ENCODE data around the gene ING4.
"Not testable (repeated sequence)": the region's sequence is repeated elsewhere in the genome, so short reads cannot be mapped to it uniquely, and the experiment has no call there.

ING4 gene

DNA sequence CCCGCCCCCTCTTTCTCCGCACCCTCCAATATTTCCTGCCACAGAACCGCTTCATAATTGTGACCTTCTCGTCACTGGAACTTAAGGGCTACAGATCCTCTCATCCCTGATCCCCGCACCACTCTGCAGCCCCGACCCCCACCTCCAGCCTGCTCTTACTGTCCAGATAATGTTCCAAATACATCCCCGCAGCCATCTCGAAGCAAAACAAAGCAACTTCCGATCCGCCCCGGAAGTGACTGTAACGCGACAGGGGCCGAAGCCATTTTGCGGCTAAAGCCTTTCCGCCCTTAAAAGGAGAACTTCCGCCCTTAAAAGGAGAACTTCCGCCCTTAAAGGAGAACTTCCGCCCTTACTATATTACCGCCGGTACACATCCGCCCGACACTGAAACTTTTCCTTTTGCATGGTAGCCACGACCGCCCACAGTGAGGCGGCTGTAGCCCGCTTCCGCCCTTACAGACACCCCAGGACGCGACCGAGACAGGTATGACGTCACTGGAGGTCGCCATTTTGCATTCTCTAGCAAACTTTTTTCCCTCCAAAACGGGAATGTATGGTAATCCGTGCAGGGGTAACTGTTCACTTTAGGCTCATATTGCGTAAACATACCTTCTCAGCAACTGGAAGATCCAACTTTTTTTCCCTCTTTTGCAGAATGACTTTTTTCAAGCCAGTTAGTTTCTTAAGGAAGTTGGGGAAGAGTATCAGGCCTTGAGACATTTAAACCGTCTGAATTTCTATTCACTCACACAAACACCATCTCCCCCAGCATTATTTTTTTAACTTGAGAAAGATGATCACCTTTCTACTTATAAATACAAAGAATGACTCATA lies at the start of gene ING4:
ING4 (minus strand) TSS at position 214 of the 837 bp plus-strand sequence; CDS start at position 196, 18 bp downstream.
- H3K4me3 ChIP-seq = peak within 1 kb of the TSS; percentile 64 to 83 (median 70)
- H3K27ac ChIP-seq = peak within 1 kb of the TSS; percentile 24 to 84 (median 76)

DNA sequence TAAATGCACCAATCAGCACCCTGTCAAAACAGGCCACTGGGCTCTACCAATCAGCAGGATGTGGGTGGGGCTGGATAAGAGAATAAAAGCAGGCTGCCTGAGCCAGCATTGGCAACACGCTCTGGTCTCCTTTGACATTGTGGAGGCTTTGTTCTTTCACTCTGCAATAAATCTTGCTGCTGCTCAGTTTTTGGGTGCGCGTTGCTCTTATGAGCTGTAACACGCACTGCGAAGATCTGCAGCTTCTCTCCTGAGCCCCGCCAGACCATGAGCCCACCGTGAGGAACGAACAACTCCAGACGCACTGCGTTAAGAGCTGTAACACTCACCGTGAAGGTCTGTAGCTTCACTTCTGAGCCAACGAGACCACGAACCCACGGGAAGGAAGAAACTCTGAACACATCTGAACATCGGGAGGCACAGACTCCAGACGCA lies 46.1 kb upstream of the ING4 start:
- Histone ChIP-seq H3K4me3 (no peak overlapping the region), H3K27ac (no peak overlapping the region)

- not testable (repeated sequence) for H3K4me3 ChIP-seq
These were observed 45.4 kb upstream of the ING4 start for GRCh38 chr12:6708351-6708750.

GRCh38 chr12:6703631-6704030 lies 40.7 kb upstream of the ING4 start:
- Histone ChIP-seq H3K4me3 (no peak overlapping the region), H3K27ac (no peak overlapping the region)

More at GRCh38 chr12:6708351-6708750, 45.4 kb upstream of the ING4 start:
- not testable (repeated sequence) for H3K27ac ChIP-seq

DNA sequence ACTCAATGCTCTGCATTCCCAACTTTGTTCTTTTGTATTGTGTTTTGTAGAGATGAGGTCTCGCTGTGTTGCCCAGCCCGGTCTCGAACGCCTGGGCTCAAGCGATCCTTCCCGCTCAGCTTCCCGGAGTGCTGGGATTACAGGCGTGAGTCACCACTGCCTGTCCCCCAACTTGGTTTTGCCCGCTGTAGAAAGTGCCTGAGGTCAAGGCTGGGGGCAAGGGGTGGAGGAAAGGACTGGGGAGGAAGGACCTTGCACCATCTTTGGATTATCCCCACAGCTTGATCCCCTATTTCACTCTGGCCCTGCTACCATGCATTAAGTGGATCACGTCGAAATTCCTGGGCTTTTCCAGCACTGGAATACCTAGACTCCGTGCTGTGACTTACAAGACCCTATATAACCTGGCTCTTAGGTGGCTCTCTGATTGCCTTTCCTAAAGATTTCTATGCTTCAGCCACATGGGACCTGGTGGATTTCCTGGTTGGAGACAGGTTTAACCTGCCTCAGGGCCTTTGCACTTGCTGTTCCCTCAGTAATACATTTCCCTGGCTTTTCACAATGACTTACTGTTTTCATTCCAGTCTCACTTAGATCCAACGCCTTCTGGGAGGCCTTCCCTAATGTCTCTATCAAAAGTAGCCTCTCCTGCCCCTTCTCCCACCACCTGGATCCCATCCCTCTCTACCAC lies 38.3 kb upstream of the ING4 start:
- no peak overlapping the region for H3K27ac ChIP-seq

GRCh38 chr12:6700646-6701051 lies 37.7 kb upstream of the ING4 start, which contains the start of gene PIANP:
TSS of gene PIANP (minus strand) at chr12:6700815. CDS start at chr12:6698061, 2,754 bp downstream.
- Histone ChIP-seq H3K27ac (no peak within 1 kb of the TSS), H3K4me3 (peak within 1 kb of the TSS; percentile 2 to 35 (median 30))

More for the DNA sequence above, 38.3 kb upstream of the ING4 start:
- H3K4me3 ChIP-seq = peak overlapping the region in 3 of 7 experiments; percentile 30 to 35 (median 34)

DNA sequence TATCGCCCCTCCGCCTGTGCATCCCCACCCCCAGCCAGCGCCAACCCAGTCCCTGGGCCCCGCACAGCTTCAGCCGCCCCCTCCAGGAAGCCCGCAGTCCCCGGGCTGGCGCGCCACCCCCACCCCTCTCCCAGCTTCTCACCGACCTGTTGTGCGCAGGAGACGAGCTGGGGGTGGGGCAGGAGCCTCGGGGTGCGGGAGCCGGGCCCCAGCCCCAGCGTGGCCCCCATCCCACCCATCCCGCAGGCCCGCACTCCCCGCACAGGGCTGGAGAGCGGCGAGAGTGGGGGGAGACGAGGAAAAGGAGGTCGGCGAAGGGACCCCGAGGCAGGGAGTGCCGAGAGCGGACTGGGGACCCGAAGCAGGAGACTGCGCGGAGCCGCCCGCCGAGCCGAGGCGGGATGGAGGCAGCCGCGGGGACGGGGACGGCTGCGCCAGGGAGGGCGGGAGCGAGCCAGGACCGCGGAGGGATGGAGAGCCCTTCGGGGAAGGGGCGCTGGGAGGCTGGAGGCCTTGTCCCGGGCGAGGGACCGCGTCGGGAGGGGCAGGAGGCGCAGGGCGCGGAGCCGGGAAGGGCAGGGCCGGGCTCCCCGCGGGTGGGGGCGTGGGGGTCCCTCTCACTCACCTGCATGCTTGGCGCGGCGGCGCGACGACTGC lies 37.2 kb upstream of the ING4 start:
- peak overlapping the region; percentile 2 to 35 (median 30) for H3K4me3 ChIP-seq
- no peak overlapping the region for H3K27ac ChIP-seq

DNA sequence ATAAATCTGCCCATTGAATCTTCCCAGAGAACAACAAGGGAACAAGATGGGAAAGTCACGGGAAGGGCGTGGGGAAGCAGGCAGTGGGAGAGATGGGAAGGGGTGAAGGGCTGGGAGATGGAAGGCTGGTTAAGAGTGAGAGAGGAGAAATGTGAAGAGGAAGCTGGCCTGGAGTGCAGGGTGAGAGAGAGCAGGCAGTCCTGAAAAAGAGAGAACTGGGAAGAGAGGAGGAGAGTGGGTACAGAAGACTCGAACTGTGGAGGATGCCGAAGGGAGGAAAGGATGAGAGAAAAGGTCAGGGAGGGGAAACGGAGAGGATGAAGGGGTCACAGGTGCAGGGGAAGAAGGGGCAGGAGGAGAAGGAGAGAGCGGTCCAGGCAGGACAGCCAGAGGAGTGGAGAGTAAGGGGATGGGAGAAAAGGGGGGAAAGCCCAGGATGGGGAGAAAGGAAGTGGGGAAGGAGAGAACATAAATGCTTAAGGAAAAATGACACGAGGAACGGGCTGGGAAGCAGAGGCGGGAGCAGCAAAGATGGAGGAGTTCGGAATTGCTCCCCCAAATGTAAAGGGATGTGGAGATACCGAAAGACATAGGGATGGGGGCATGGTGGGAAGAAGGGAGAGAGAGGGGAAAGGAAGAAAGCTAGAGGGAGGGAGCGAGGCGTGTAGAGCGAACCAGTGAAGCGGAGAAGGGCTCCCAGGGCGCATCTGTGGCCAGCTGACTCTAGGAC lies 36.5 kb upstream of the ING4 start:
- peak overlapping the region in 3 of 7 experiments; percentile 30 to 35 (median 34) for H3K4me3 ChIP-seq
- no peak overlapping the region for H3K27ac ChIP-seq

GRCh38 chr12:6698352-6699046 lies 35.6 kb upstream of the ING4 start:
- Histone ChIP-seq H3K4me3 (no peak overlapping the region), H3K27ac (no peak overlapping the region)

DNA sequence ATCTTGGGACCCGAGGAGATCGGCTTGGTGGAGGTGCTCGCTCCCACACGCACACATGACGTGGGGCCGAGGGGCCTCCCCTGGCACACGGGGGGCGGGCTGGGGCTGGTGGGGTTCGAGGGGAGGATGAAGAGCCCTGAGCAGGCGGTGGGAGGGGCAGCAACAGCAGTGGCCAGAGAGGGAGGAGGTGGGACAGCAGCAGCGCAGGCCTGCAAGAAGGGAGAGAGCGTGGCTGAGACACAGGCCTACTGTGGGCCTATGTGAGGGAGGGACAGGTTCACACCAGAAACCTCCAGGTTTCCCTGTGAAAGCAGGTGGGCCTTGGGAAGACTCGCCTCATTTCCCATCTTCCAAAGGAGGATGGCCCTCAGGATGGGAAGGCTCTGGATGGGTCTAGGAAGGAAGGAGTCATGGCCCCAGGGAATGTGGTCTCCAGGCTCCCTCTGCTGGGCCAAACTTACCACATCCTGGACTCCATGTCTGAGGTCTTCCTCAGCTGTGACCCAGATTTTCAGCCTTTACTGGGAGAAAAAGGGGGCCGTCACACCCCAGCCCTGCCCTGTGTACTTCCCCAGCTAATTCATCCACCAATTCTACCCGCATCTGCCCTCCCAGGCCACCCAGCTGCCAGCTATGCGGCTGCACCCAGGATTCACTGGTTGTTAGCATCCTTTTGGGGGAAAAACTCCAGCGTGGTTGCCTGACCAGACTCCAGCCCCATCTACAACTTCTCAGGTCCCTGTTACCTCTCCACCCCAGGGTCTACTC lies 34.8 kb upstream of the ING4 start:
- no peak overlapping the region for H3K4me3 ChIP-seq
- no peak overlapping the region for H3K27ac ChIP-seq

DNA sequence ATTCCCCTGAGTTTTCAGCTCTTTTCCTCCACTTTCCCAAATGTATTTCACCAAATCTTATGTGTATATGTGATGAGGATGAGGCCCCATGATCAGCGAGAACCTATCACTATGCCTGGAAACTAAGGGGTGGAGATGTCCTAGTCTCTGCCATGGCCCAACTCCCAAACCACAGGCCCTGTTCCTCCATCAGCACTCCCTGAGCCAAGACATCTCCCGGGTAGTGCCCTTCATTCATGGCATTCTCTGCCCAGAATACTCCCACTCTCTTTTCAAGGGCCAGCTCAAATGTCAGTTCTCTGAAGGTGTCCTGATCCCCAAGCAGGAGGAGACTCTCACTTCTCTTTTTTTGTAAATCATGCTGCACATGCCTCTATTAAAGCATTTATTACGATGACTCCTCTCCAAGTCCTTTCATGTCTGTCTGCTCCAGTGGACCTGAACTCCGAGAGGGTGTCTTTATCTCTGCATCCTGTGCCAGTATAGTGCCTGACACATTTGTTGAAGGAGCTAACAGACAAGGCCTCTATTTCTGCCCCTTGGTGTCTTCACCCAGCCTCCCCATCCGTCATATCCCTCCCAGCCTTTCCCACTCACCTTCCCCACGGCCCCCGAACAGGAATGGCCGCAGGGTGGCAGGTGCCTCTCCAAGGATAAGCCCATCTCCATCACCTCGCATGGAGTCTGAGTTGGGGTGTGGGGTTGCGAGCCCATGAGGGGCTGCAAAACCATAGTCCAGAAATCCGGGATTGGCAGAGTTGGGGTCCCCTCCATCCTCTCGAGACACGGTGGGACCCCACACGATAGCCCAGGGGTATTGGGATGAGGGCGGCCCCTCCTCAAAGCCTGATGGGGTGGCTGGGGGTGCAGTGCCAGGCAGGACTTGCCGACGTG lies 34.0 kb upstream of the ING4 start:
- H3K4me3 ChIP-seq = no peak overlapping the region
- no peak overlapping the region for H3K27ac ChIP-seq

DNA sequence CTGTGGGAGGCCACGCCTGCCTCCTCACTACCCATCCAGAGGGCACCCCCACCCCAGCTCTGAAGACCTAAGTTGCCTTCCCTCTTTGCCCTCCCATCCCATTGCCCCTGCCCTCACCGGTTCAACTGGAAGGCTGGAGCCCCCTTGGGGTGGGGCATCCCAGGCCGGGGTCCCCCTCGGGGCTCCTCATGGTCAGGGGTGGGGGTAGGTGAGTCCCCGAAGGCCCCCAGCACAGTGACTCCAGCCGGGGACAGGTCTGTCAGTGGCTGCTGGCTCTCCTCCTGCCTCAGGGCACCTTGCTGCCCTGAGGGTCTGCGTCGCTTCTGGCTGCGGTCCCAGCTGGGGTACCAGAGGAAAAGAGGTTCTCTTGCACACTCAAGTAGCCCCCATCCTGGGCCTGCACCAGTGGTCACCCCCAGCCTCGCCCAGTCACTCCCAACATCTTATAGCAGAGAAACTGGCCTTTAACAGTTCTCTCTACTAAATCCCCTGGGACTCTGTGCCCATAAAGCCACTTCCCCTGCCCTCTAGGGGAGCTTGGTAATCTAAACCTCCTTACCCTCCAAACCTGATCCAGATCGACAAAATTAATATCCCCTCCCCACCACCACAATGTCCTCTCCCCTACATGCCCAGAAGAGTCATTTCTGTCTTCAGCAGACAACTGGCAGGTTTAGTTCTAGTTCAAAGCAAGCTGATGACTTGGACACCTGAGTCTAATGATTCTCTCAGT lies 32.6 kb upstream of the ING4 start:
- no peak overlapping the region for H3K4me3 ChIP-seq
- no peak overlapping the region for H3K27ac ChIP-seq

DNA sequence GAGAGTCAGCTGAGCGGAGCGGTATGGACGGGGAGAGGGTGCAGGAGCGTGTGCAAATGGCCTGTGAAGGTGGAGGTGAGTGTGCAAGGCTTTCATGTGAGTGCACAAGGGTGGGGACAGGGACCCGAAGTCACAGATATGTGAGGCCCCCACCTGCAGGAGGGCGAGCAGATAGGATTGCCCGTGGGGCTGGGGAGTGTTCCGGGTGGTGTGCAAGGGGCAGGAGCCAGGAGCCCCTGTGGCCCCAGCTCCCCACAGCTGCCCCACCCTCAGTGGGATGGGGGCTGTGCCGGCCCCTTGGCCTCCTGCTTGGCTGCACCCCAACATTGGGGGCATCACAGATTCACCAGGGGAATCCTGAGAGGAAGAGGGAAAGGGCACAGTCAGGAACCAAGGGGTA lies 31.8 kb upstream of the ING4 start:
- Histone ChIP-seq H3K4me3 (no peak overlapping the region), H3K27ac (no peak overlapping the region)

- Histone ChIP-seq H3K27ac (no peak overlapping the region), H3K4me3 (no peak overlapping the region)
These were observed 31.0 kb upstream of the ING4 start for GRCh38 chr12:6693832-6694355.

DNA sequence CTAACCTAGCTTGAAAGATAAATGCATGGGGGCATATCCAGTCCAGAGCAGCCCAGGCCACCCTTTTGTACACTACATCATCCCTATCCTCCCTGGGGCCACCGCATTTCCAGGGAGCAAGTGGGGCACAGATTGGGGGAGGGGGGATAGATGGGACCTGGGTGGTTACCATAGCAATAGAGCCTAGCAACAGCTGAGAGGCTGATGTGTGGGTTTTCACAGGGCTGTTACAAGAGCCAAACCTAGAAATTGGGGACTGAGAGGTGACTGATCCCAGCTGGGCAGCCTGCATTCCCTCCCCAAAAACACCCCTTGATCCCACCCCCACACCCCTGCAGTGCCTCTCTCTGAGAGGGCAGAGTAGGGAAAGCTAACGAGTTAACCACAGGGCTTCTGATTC lies 30.0 kb upstream of the ING4 start:
- H3K27ac ChIP-seq = no peak overlapping the region
- H3K4me3 ChIP-seq = no peak overlapping the region

DNA sequence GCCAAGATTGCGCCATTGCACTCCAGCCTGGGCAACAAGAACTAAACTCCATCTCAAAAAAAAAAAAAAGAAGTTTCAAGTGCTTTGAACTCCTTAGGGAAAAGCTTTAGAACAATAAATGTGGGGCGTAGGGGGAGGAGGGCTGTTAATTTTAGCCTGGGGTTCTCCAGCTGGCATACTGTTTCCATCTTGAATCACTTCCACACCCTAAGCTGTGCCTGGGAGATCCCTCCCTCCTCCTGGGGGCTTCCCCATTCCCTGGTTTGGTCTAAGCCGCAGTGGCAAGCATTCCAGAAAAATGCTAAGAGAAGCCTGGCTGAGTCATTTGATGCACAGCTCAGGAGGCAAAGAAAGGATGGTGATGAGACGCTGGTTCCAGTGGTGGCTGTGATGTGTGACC lies 28.6 kb upstream of the ING4 start:
- Histone ChIP-seq H3K4me3 (no peak overlapping the region), H3K27ac (no peak overlapping the region)
